Measurements from ENCODE around the gene UBB. TPM values are rescaled to one million over a fixed set of nuclear protein-coding genes. Genes with fewer than 3 reads are reported as not detected.
"Not testable (repeated sequence)": the region's sequence is repeated elsewhere in the genome, so short reads cannot be mapped to it uniquely, and the experiment has no call there.

UBB gene
- total RNA-seq, 3 donors from 2014 or later, result 735 to 835 (median 828) TPM

- no peak for DNase-seq (ENCODE audit: low spot score in 2 of 2)
- H3K4me1 ChIP-seq, result no peaks in the 10 kb centered on the region
- H3K36me3 ChIP-seq, result no peaks in the 10 kb centered on the region
- H3K9me3 ChIP-seq, result no peaks in the 10 kb centered on the region
- TF ChIP-seq POLR2A (IDR thresholded peaks at IDR 0.05) (no peak), CTCF (IDR thresholded peaks at IDR 0.05) (no peak), POLR2AphosphoS5 (IDR thresholded peaks at IDR 0.05) (no peak)
- intact Hi-C loops (cut with DNase I; ENCODE audit: low total_unique reads), result no loop called here
- H3K4me3 ChIP-seq, result no peak overlapping the region
- no peak overlapping the region for H3K27ac ChIP-seq
- H3K27me3 ChIP-seq, result no peaks in the 10 kb centered on the region
These were observed 17.7 kb downstream of the UBB start for GRCh38 chr17:16398270-16399267.

GRCh38 chr17:16403847-16404246, 23.0 kb downstream of the UBB start:
- H3K36me3 ChIP-seq, H3K27ac ChIP-seq, H3K4me1 ChIP-seq: not testable (repeated sequence)

GRCh38 chr17:16406742-16407674, 26.1 kb downstream of the UBB start:
- TF ChIP-seq POLR2A (IDR thresholded peaks at IDR 0.05), result no peak
- no peak for TF ChIP-seq CTCF (IDR thresholded peaks at IDR 0.05)
- TF ChIP-seq POLR2AphosphoS5 (IDR thresholded peaks at IDR 0.05), result no peak
- Histone ChIP-seq H3K36me3 (no peaks in the 10 kb centered on the region), H3K9me3 (no peaks in the 10 kb centered on the region), H3K27me3 (no peaks in the 10 kb centered on the region), H3K27ac (peak overlapping the region; percentile 76 to 78), H3K4me1 (no peaks in the 10 kb centered on the region), H3K4me3 (peak overlapping the region; percentile 53 to 73 (median 61))
- intact Hi-C loops (cut with DNase I; ENCODE audit: low total_unique reads), result no loop called here
- peak in 1 of 2 donors; percentile 36 for DNase-seq (ENCODE audit: low spot score in 2 of 2)

More at GRCh38 chr17:16403847-16404246, 23.0 kb downstream of the UBB start:
- intact Hi-C loops (cut with DNase I; ENCODE audit: low total_unique reads), result loop anchor here (2.0 kb wide), 1 partner anchor 33 kb away; no protein-coding TSS in a partner anchor
- not testable (repeated sequence) for H3K4me3 ChIP-seq; DNase-seq (ENCODE audit: low spot score in 2 of 2); H3K9me3 ChIP-seq; H3K27me3 ChIP-seq

- no peaks in the 10 kb centered on the region for H3K4me1 ChIP-seq
- intact Hi-C loops (cut with DNase I; ENCODE audit: low total_unique reads), result no loop called here
- H3K9me3 ChIP-seq, result no peaks in the 10 kb centered on the region
- peak in 1 of 2 donors; percentile 59 for DNase-seq (ENCODE audit: low spot score in 2 of 2)
- no peaks in the 10 kb centered on the region for H3K36me3 ChIP-seq
- TF ChIP-seq POLR2AphosphoS5 (IDR thresholded peaks at IDR 0.05) (no peak), CTCF (IDR thresholded peaks at IDR 0.05) (no peak), POLR2A (IDR thresholded peaks at IDR 0.05) (no peak)
- H3K27ac ChIP-seq, result peak overlapping the region; percentile 76 to 79
- H3K27me3 ChIP-seq, result no peaks in the 10 kb centered on the region
- H3K4me3 ChIP-seq, result peak overlapping the region; percentile 4 to 73 (median 61)
These were observed 27.2 kb downstream of the UBB start for GRCh38 chr17:16407911-16408588.
